ENCODE results near the gene LRRIQ1. TPM values are rescaled to one million over a fixed set of nuclear protein-coding genes. Genes with fewer than 3 reads are reported as not detected.

The LRRIQ1 gene
- total RNA-seq, 1 experiment from 2014 or later = 5.2 TPM

- ChIA-PET POLR2A (ENCODE audit: unreplicated experiment) (no interaction called here), CTCF (no interaction called here)
- BruUV-seq (replicated peaks) = no TSS peak
- no peaks in the 10 kb centered on the region for H3K9me3 ChIP-seq (ENCODE audit: insufficient read depth, low read depth)
- no peaks in the 10 kb centered on the region for H3K4me1 ChIP-seq (replicated peaks; ENCODE audit: insufficient read depth)
- no peak overlapping the region for H3K4me2 ChIP-seq
- H4K20me1 ChIP-seq (ENCODE audit: insufficient read depth) = no peaks in the 10 kb centered on the region
- no peak overlapping the region for H3K27ac ChIP-seq
- no peaks in the 10 kb centered on the region for H3K27me3 ChIP-seq (ENCODE audit: insufficient read depth, low read depth)
- no peaks in the 10 kb centered on the region; the same call in 1 of the 2 replicates for H3K9me2 ChIP-seq (ENCODE audit: insufficient read depth)
- H3K79me2 ChIP-seq (ENCODE audit: low read depth) = no peaks in the 10 kb centered on the region
- no peaks in the 10 kb centered on the region for H3K36me3 ChIP-seq (ENCODE audit: low read depth)
- no peak overlapping the region for H2AFZ ChIP-seq
- intact Hi-C loops (cut with micrococcal nuclease; ENCODE audit: unreplicated experiment) = no loop called here
- TF ChIP-seq EZH2 (IDR thresholded peaks at IDR 0.05; ENCODE audit: low read depth) = no peak
- TF ChIP-seq, protein P1, sequence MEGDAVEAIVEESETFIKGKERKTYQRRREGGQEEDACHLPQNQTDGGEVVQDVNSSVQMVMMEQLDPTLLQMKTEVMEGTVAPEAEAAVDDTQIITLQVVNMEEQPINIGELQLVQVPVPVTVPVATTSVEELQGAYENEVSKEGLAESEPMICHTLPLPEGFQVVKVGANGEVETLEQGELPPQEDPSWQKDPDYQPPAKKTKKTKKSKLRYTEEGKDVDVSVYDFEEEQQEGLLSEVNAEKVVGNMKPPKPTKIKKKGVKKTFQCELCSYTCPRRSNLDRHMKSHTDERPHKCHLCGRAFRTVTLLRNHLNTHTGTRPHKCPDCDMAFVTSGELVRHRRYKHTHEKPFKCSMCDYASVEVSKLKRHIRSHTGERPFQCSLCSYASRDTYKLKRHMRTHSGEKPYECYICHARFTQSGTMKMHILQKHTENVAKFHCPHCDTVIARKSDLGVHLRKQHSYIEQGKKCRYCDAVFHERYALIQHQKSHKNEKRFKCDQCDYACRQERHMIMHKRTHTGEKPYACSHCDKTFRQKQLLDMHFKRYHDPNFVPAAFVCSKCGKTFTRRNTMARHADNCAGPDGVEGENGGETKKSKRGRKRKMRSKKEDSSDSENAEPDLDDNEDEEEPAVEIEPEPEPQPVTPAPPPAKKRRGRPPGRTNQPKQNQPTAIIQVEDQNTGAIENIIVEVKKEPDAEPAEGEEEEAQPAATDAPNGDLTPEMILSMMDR (conservative IDR thresholded peaks at IDR 0.05) = no peak
- H3F3A ChIP-seq (ENCODE audit: insufficient read depth, low read depth) = no peaks in the 10 kb centered on the region
- no peak overlapping the region for H3K4me3 ChIP-seq
- no peak for DNase-seq
These were observed 143.6 kb downstream of the LRRIQ1 start for GRCh38 chr12:85179680-85180270.

DNA sequence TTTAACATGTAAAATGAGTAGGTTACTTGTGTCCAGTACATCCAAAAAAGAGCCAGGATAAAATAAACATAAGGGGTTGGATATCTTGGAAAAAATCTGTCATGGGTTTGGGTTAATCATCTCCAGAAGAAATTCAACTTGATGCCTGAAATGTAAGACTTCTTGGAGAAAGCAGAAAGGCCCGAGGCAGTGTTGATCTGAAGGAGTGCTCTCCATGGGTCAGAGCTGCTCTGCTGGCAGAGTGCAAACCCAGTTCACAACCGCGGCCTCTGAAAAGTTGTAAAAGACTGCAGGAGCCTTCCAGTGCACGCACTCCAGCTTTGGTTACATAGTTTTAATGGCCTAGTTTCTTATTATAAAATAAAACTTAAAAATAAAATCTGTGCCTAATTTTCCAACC lies 146.5 kb downstream of the LRRIQ1 start:
- TF ChIP-seq EZH2 (IDR thresholded peaks at IDR 0.05; ENCODE audit: low read depth) = no peak
- TF ChIP-seq, protein P1 (conservative IDR thresholded peaks at IDR 0.05) = no peak
- ChIA-PET CTCF (no interaction called here), POLR2A (ENCODE audit: unreplicated experiment) (no interaction called here)
- Histone ChIP-seq H3K79me2 (ENCODE audit: low read depth) (no peaks in the 10 kb centered on the region), H2AFZ (no peak overlapping the region), H3F3A (ENCODE audit: insufficient read depth, low read depth) (no peaks in the 10 kb centered on the region), H3K27ac (no peak overlapping the region), H3K4me1 (replicated peaks; ENCODE audit: insufficient read depth) (no peaks in the 10 kb centered on the region), H3K9me3 (ENCODE audit: insufficient read depth, low read depth) (no peaks in the 10 kb centered on the region), H3K4me3 (no peak overlapping the region), H4K20me1 (ENCODE audit: insufficient read depth) (no peaks in the 10 kb centered on the region), H3K4me2 (no peak overlapping the region), H3K9me2 (ENCODE audit: insufficient read depth) (no peaks in the 10 kb centered on the region), H3K27me3 (ENCODE audit: insufficient read depth, low read depth) (no peaks in the 10 kb centered on the region), H3K36me3 (ENCODE audit: low read depth) (no peaks in the 10 kb centered on the region)
- DNase-seq = no peak
- no TSS peak for BruUV-seq (replicated peaks)
- intact Hi-C loops (cut with micrococcal nuclease; ENCODE audit: unreplicated experiment) = no loop called here

- no peaks in the 10 kb centered on the region for H3F3A ChIP-seq (ENCODE audit: insufficient read depth, low read depth)
- no peaks in the 10 kb centered on the region for H3K79me2 ChIP-seq (ENCODE audit: low read depth)
- DNase-seq = no peak
- ChIA-PET CTCF (no interaction called here), POLR2A (ENCODE audit: unreplicated experiment) (no interaction called here)
- no peak overlapping the region for H3K4me2 ChIP-seq
- H2AFZ ChIP-seq = no peak overlapping the region
- no peak overlapping the region for H3K27ac ChIP-seq
- H3K27me3 ChIP-seq (ENCODE audit: insufficient read depth, low read depth) = no peaks in the 10 kb centered on the region
- H3K4me3 ChIP-seq = no peak overlapping the region
- H3K4me1 ChIP-seq (replicated peaks; ENCODE audit: insufficient read depth) = no peaks in the 10 kb centered on the region
- no peaks in the 10 kb centered on the region for H3K36me3 ChIP-seq (ENCODE audit: low read depth)
- TF ChIP-seq, protein P1 (conservative IDR thresholded peaks at IDR 0.05) = no peak
- TF ChIP-seq EZH2 (IDR thresholded peaks at IDR 0.05; ENCODE audit: low read depth) = no peak
- no peaks in the 10 kb centered on the region for H3K9me2 ChIP-seq (ENCODE audit: insufficient read depth)
- intact Hi-C loops (cut with micrococcal nuclease; ENCODE audit: unreplicated experiment) = no loop called here
- BruUV-seq (replicated peaks) = no TSS peak
- H4K20me1 ChIP-seq (ENCODE audit: insufficient read depth) = no peaks in the 10 kb centered on the region
- H3K9me3 ChIP-seq (ENCODE audit: insufficient read depth, low read depth) = no peaks in the 10 kb centered on the region
These were observed 147.7 kb downstream of the LRRIQ1 start for GRCh38 chr12:85183855-85184254.

All from PC-9 (cell line).